PC-3 (cell line): ENCODE results near the gene HIVEP3. TPM values are rescaled to one million over a fixed set of nuclear protein-coding genes. Genes with fewer than 3 reads are reported as not detected.

Experiments used
- ATAC-seq: fragments of 200-7000 bp; cut with Tn5 transposase; 2 replicates; pipeline ENCODE4 v1.9.1; 2020; ENCODE audit warnings: mild to moderate bottlenecking, moderate library complexity
- BruUV-seq: library from RNA; stranded (reverse); fragments of 400-500 nt; replicated peaks from 2 replicates; lab custom pipeline; 2021; lab: Mats Ljungman, UMichigan
- CTCF ChIA-PET: fragments of 300-600 bp; sonication (Branson Sonifier 250); formaldehyde crosslinking; loops from one replicate; lab custom pipeline; 2022; ENCODE audit warnings: antibody characterized with exemption; lab: Charles Lee
- POLR2A ChIA-PET: fragments of 300-600 bp; sonication (Branson Sonifier 250); formaldehyde crosslinking; loops from one replicate; lab custom pipeline; 2022; ENCODE audit warnings: antibody characterized with exemption; ENCODE audit not compliant: unreplicated experiment; lab: Charles Lee
- DNase-seq: peaks from one replicate; pipeline ENCODE4 v3.0.0-alpha.2; 2015
- H2AFZ ChIP-seq: fragments of 300-600 bp; sonication (generic); 2 replicates; pipeline ENCODE4 v1.6.0; 2016; ENCODE audit warnings: antibody characterized with exemption, low read length
- H3F3A ChIP-seq: fragments of 300-600 bp; sonication (generic); one replicate; pipeline ENCODE4 v1.6.0; 2017; ENCODE audit warnings: antibody characterized with exemption, low read length, control low read depth, mild to moderate bottlenecking; ENCODE audit not compliant: unreplicated experiment
- H3K27ac ChIP-seq: fragments of 300-600 bp; sonication (generic); 2 replicates; pipeline ENCODE4 v1.5.1; 2016; ENCODE audit warnings: mild to moderate bottlenecking, low read length
- H3K27me3 ChIP-seq: fragments of 300-600 bp; sonication (generic); 2 replicates; pipeline ENCODE4 v1.6.1; 2016; ENCODE audit warnings: low read length, mixed read lengths
- H3K36me3 ChIP-seq: fragments of 300-600 bp; sonication (generic); 2 replicates; pipeline ENCODE4 v1.6.1; 2016; ENCODE audit warnings: low read depth, mixed run types, low read length, mixed read lengths
- H3K4me1 ChIP-seq: fragments of 300-600 bp; sonication (generic); 2 replicates; pipeline ENCODE4 v1.5.1; 2016; ENCODE audit warnings: low read length; ENCODE audit not compliant: insufficient read depth
- H3K4me2 ChIP-seq: fragments of 300-600 bp; sonication (generic); 2 replicates; pipeline ENCODE4 v1.6.0; 2016; ENCODE audit warnings: low read length
- H3K4me3 ChIP-seq: fragments of 300-600 bp; sonication (generic); 2 replicates; pipeline ENCODE4 v1.5.1; 2016; ENCODE audit warnings: mild to moderate bottlenecking, low read length, mixed read lengths
- H3K79me2 ChIP-seq: fragments of 300-600 bp; sonication (generic); 2 replicates; pipeline ENCODE4 v1.6.1; 2017; ENCODE audit warnings: low read length, mixed read lengths
- H3K9ac ChIP-seq: fragments of 300-600 bp; sonication (generic); 2 replicates; pipeline ENCODE4 v1.6.0; 2016; ENCODE audit warnings: mild to moderate bottlenecking, low read length
- H3K9me2 ChIP-seq: fragments of 300-600 bp; sonication (generic); replicated peaks from 2 replicates; pipeline ENCODE4 v1.6.1; 2016; ENCODE audit warnings: mixed run types, low read length, mixed read lengths
- H3K9me3 ChIP-seq: fragments of 300-600 bp; sonication (generic); 2 replicates; pipeline ENCODE4 v1.6.1; 2016; ENCODE audit warnings: low read length, mixed read lengths
- H4K20me1 ChIP-seq: fragments of 300-600 bp; sonication (generic); 2 replicates; pipeline ENCODE4 v1.6.1; 2016; ENCODE audit warnings: low read length, mixed read lengths
- EZH2 ChIP-seq: fragments of 300-600 bp; sonication (generic); IDR thresholded peaks from one replicate; pipeline ENCODE4 v1.6.1; 2017; ENCODE audit warnings: antibody characterized with exemption, mild to moderate bottlenecking, low read length; ENCODE audit not compliant: unreplicated experiment
- EZH2phosphoT487 ChIP-seq: fragments of 300-600 bp; sonication (generic); IDR thresholded peaks from 2 replicates; pipeline ENCODE4 v1.6.1; 2018; ENCODE audit warnings: mild to moderate bottlenecking, antibody characterized with exemption, low read length, borderline replicate concordance
- intact Hi-C: fragments of 100-400 bp; cut with micrococcal nuclease; formaldehyde crosslinking; loops from 2 replicates; pipeline ENCODE4 v1.9.0; 2023
- total RNA-seq: library from RNA; depleted of rRNA; stranded (reverse); fragments of >200 nt; gene quantifications from 2 replicates; pipeline ENCODE4 v1.2.3, GENCODE V29; 2014
- TF ChIP-seq, protein P1 (sequence below): fragments of 300-600 bp; sonication (generic); conservative IDR thresholded peaks from 2 replicates; pipeline ENCODE4 v1.5.1; 2017; ENCODE audit warnings: antibody characterized with exemption, low read depth, mild to moderate bottlenecking, low read length

Gene HIVEP3
- total RNA-seq, 1 experiment from 2014 or later, result 9.8 TPM

DNA sequence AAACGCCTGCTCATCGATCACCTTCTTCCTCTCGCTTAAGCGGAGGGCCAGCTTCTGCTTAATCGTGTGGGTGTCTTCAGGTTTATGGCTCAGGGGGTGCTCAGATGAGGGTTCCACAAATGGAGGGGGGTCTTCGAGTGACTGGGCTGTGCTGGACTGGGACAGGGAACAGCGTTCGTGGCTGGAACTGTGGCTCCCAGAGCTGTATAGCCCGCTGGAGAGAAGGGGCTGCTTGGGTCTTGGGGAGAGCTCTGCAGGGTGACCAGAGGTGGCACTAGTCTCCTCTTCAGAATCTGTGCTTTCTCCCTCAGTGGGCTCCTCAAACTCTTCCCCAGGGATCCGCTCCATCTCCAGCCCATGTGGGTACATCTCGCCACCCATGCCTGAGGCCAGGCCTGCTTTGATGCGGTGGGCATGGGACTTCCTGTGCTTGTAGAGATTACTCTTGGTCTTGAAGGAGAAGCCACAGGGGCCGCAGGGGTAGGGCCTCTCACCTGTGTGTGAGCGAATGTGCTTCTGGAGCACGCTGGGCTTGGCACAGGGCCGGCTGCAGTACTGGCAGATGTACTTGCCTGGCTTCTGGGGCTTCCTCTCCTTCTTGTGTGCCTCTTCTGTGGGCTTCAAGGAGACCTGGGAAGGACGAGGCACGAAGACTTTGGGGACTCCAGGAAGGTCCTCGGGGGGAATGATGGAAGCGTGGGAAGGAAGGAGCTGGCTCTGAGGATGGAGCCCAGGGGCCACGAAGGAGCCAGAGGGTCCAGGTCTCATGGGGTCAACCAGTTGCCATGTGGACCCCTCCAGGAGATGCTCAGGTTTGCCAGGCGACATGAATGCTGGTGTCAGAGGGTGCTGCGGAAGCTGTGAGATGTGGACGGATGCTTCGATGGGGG is 334.8 kb downstream of the HIVEP3 start:
- no peak for ATAC-seq
- ChIA-PET POLR2A (no interaction called here), CTCF (no interaction called here)
- no peak overlapping the region for H3K4me2 ChIP-seq
- H2AFZ ChIP-seq, result no peak overlapping the region
- H3K79me2 ChIP-seq, result no peaks in the 10 kb centered on the region
- no peak overlapping the region for H3K4me3 ChIP-seq
- H3K9me2 ChIP-seq, result no peaks in the 10 kb centered on the region
- no peaks in the 10 kb centered on the region for H3K36me3 ChIP-seq
- no peaks in the 10 kb centered on the region for H4K20me1 ChIP-seq
- no TSS peak for BruUV-seq
- DNase-seq, result no peak
- H3K9ac ChIP-seq, result no peak overlapping the region
- no peaks in the 10 kb centered on the region for H3F3A ChIP-seq
- intact Hi-C loops, result no loop called here
- H3K27me3 ChIP-seq, result no peaks in the 10 kb centered on the region
- H3K4me1 ChIP-seq, result no peaks in the 10 kb centered on the region
- H3K9me3 ChIP-seq, result no peaks in the 10 kb centered on the region
- H3K27ac ChIP-seq, result no peak overlapping the region
- TF ChIP-seq EZH2phosphoT487, result no peak
- TF ChIP-seq, protein P1, sequence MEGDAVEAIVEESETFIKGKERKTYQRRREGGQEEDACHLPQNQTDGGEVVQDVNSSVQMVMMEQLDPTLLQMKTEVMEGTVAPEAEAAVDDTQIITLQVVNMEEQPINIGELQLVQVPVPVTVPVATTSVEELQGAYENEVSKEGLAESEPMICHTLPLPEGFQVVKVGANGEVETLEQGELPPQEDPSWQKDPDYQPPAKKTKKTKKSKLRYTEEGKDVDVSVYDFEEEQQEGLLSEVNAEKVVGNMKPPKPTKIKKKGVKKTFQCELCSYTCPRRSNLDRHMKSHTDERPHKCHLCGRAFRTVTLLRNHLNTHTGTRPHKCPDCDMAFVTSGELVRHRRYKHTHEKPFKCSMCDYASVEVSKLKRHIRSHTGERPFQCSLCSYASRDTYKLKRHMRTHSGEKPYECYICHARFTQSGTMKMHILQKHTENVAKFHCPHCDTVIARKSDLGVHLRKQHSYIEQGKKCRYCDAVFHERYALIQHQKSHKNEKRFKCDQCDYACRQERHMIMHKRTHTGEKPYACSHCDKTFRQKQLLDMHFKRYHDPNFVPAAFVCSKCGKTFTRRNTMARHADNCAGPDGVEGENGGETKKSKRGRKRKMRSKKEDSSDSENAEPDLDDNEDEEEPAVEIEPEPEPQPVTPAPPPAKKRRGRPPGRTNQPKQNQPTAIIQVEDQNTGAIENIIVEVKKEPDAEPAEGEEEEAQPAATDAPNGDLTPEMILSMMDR, result 0 out of 2 replicates have a peak, but pooled peaks have one; percentile 16

DNA sequence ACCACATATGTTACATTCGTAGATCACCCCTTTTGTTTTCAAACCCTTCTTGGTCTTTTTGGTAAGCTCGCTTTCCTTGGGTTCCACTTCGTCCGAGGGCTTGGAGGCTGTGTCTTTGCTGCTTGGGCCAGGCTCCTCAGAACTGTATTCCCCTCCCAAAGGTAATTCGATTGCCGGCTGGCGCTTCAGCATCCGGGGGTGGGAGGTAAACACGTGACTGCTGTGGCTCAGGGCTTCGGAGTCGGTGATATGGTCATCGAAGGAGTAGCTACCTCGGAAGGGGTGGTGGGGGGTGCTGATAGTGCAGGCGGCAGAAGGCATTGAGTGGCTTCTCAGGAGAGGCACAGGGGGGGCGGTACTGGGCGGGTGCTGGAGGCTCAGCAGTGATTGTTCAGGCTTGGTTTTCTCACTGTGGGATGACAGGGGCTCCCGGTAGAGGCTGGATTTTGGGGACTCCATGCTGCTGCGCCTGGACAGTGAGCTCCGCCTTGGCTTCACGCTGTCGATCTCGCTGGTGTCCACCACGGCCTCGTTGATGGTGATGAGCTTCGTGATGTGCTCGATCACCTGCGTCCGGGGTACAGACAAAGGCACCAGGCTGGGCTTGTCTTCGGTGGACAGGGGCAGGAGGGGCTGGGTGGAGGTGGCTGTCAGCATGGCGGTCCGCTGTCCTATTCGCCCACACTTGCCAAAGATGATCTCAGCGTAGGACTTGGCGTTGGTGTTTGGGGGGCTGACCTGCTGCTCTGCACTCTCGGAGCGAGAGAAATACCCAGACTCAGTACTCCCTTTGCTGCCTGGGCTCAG is 335.7 kb downstream of the HIVEP3 start:
- H2AFZ ChIP-seq, result no peak overlapping the region
- no peak for ATAC-seq
- TF ChIP-seq EZH2 (no peak), EZH2phosphoT487 (no peak)
- TF ChIP-seq, protein P1, result no peak
- H3K79me2 ChIP-seq, result no peaks in the 10 kb centered on the region
- H3K9me2 ChIP-seq, result no peaks in the 10 kb centered on the region
- no peaks in the 10 kb centered on the region for H3K9me3 ChIP-seq
- H3K4me3 ChIP-seq, result no peak overlapping the region
- H3F3A ChIP-seq, result no peaks in the 10 kb centered on the region
- H3K27ac ChIP-seq, result no peak overlapping the region
- intact Hi-C loops, result no loop called here
- H3K36me3 ChIP-seq, result no peaks in the 10 kb centered on the region
- H3K4me2 ChIP-seq, result no peak overlapping the region
- DNase-seq, result no peak
- ChIA-PET CTCF (no interaction called here), POLR2A (no interaction called here)
- BruUV-seq, result no TSS peak
- H4K20me1 ChIP-seq, result no peaks in the 10 kb centered on the region
- no peak overlapping the region for H3K9ac ChIP-seq
- H3K27me3 ChIP-seq, result no peaks in the 10 kb centered on the region
- no peaks in the 10 kb centered on the region for H3K4me1 ChIP-seq
